ENCODE data around the gene DMD. TPM values are rescaled to one million over a fixed set of nuclear protein-coding genes. Genes with fewer than 3 reads are reported as not detected.
A peak's percentile ranks its signal among the peaks of the same experiment; 100 is the strongest.

The DMD gene
- polyA plus RNA-seq, 12 donors = 53.6 to 134 (median 95.6) TPM; not detected in 1

- DNase-seq = no peak
Measured at GRCh38 chrX:32501606-32502005, 709.7 kb downstream of the DMD start.

DNA sequence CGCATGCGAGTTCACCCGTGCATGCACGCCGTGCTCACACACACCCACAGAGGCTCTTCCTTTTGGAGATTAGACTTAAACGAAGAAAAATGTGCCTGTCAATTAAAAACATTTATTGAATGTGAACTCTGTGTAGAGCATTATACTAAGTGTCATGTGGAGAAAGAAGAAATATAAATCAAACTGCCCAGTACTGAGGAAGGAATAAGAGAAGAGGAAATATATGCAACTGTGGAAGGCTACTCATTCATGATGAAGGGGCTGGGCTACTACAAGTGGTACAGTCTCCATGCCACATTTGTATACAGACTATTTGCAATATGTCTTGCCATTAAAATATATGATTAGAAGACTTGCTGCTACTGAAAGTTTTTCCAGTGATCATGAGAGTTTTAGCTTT, 714.7 kb downstream of the DMD start:
- DNase-seq = no peak

DNA sequence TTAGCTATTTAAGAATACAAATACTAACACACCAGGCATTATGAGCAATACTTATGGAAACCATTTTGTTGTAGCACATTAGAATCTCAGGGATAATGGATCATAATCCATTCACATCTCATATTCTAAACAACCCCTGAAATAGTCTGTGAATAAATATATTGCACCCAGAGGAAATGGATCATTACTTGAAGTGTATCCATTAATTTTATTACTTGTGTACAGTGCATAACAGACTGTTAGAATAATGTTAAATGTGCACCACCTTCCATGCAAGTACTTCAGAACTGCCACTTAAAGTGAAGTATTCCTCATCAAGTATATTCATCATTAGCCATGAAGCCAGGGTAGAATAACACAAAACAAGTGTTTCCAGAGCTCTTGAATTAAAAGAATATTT, 715.5 kb downstream of the DMD start:
- DNase-seq = no peak

- DNase-seq = no peak
Measured at GRCh38 chrX:32489125-32489524, 722.2 kb downstream of the DMD start.

- no peak for DNase-seq
Measured at GRCh38 chrX:32483534-32484136, 727.7 kb downstream of the DMD start.

DNA sequence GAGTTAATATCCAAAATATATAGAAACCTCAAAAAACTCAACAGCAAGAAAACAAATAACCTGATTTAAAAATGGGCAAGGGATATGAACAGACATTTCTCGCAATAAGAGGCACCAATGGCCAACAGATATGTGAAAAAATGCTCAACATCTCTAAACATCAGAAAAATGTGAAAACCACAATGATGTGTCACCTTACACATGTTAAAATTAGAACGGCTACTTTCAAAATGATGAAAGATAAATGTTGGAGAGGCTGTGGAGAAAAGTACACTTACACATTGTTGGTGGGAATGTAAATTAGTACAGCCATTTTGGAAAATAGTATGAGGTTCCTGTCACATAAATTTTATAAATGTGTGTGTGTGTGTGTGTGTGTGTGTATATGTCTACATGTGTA, 731.3 kb downstream of the DMD start:
- DNase-seq = no peak

GRCh38 chrX:32472364-32472763, 739.0 kb downstream of the DMD start:
- no peak for DNase-seq

GRCh38 chrX:32455704-32456103, 755.6 kb downstream of the DMD start:
- DNase-seq = no peak

- DNase-seq = no peak
Measured at GRCh38 chrX:32451954-32452695, 759.2 kb downstream of the DMD start.

DNA sequence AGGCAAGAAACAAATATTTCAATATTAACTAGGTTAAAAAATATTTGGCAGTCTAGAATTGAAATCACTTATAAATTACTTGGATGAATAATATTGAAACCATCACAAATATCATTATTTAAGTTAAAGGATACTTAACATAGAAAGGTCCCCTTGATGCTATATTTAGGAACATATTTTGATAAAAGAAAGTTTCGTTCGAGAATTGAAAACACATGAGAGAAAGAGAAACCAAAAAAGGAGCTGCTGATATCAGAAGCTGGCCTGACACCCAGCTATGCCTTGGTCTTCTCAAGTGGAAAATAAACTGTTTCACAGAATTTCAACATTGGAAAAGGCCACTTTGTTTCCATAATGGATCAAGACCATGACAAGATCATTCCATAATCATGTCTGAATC, 762.4 kb downstream of the DMD start:
- DNase-seq = no peak

DNA sequence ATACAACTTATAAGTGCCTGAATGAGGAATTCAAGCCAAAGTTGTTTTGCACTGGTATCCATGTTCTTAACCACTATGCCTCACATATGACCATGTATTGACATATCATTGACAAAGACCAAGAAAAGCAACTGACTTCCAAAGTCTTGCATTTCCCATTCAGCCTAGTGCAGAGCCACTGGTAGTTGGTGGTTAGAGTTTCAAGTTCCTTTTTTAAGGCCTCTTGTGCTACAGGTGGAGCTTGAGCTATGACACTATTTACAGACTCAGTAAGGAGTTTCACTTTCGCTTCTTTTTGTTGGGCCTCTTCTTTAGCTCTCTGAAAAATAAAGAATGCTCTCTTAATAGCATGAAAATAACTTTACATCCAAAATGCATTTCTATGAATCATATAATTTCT, 763.0 kb downstream of the DMD start:
- no peak for DNase-seq

GRCh38 chrX:32447640-32448039, 763.7 kb downstream of the DMD start:
- DNase-seq = no peak

GRCh38 chrX:32443841-32444240, 767.5 kb downstream of the DMD start:
- DNase-seq = no peak

DNA sequence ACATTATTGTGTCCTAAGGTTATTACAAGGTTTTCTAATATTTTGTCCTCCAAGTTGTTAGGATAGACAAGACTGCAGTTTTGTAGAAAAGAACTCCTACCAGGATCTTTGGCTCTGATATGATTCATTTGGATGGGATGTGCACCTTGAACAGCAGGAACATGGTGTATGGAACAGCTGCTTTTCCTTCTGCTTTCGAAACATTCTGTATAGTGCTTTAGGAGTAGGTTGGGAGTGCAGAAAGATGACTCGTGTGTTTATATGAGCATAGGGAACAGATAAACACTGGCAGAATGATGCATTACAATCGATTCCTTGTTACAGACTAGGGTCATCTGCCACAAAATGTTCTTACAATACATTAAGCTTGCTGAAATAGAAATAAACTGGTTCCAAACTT, 790.1 kb downstream of the DMD start:
- no peak for DNase-seq

DNA sequence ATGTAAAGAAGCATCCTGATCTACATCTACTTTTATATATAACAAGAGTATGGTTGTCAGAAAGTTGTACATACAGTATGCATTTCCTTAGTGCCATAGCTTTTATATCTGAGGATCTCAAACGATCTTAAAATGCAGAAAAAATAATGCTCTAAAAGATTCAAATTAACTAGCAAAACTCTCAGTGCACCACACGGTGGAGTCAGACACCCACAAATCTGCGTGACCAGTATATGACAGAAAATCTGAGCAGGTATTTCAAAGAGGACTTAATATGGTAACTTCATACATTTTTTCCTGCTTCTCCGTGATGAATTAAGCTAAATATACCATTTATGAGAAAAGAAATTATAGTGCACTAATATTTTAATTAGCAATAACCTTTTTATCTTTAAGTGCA, 803.0 kb downstream of the DMD start:
- DNase-seq = peak; percentile 3

GRCh38 chrX:32397562-32398216, 813.7 kb downstream of the DMD start:
- no peak for DNase-seq

- no peak for DNase-seq
Measured at GRCh38 chrX:32395878-32396277, 815.5 kb downstream of the DMD start.

DNA sequence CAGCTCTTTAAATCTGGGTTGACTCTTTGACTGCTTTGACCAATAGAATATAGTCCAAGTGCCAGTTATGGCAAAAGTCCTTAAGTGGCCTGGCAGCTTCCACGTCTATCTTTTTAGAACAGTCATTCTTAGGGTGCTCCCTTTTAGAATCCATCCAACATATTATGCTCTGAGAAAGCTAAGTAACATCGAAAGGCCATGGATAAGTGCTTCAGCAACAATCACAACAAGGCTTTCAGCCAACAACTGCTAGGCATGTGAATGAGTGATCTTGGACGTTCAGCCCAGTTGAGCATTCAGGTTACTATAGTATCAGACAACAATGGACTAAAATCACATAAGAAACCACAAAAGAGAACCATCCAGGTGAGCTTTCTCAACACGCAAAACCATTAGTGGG, 818.7 kb downstream of the DMD start:
- no peak for DNase-seq

DNA sequence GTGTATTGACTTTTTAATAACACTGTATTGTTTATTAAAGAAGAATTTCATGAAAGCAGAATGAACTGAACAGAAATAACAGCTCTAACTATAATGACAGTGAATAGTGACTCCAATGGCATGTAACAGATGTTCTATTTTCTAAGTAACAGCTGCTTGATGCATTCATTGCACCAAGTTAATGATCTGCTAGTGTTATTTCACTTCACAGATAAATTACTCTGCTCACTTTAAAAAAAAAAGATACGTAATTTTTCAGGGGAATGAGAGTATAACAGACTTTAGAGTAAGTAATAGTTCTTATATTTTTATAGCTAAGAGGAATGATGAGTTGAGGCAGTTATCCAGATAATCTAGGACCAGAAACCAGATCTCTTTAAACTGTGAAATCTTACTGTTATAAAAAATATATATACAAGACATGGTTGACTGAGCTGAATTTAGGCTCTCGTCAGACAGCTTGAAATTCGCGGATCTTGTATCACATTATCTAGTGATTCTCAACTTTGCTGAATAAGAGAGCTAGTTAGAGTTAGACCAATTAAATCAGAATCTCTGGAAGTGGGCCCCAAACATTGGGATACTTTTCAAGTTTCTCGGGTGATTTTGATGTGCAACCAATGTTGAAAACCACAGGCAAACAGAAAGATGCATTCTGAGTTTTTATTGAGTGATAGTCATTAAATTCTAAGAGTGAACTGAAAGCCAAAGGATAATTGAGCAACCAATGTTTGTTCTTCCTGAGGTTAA, 840.7 kb downstream of the DMD start:
- no peak for DNase-seq

DNA sequence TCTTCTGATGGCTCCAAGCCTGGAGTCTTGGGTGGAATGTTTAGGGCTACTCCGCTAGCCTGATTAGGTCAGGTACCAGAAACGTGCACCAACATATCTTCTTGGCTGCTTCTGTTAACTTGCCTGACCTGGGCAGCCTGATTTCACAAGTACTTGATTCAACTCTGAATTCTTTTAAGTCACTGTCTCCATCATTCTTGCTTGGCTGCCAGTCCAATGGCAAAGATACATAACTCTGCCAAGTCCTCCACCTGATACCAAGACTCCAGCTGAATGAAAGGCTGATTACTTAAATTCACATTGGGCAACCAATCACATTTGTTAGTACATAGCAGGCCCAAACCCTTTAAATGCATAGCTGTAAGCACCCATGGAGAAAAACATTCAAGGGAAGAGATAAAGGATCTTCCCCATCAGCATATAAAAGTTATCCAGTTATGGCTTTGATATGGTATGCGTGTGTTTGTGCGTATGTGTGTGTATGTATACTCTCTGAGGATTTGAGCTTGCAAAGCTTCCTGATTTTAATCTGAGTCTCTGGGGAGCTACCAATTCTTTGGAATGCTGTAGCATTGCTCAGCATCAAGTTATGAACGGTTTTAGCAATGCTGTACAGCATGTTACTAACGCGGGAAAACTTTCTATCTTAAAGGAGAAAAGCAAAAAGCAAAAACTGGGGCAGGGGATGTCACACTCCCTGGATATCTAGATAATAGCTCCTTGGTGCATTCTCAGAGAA, 917.2 kb downstream of the DMD start:
- DNase-seq = no peak

GRCh38 chrX:32289356-32289755, 922.0 kb downstream of the DMD start:
- DNase-seq = no peak

- DNase-seq = no peak
Measured at GRCh38 chrX:32281853-32282252, 929.5 kb downstream of the DMD start.

All from muscle of arm (tissue), 12 donors.